ENCODE measurements around the gene RPL21. TPM values are rescaled to one million over a fixed set of nuclear protein-coding genes. Genes with fewer than 3 reads are reported as not detected.

The RPL21 gene
- total and polyA plus RNA-seq, 4 donors = 828 to 3,537 (median 1,166) TPM

Other genes with a start within 250 kb of the RPL21 start
- gene USP12, start 79.7 kb upstream of the RPL21 start, total RNA-seq = 10 to 100 TPM; 32.2 to 47.0 TPM
- 10 to 100 TPM; 18.2 to 47.2 TPM for gene USP12, start 79.7 kb upstream of the RPL21 start, polyA plus RNA-seq
- gene RASL11A, start 19.3 kb downstream of the RPL21 start, total RNA-seq = 10 to 100 TPM; 40.5 to 58.2 TPM
- 10 to 100 TPM; 55.3 to 90.9 TPM for gene RASL11A, start 19.3 kb downstream of the RPL21 start, polyA plus RNA-seq
- 10 to 100 TPM; 62.1 to 68.5 TPM for gene GTF3A, start 173.1 kb downstream of the RPL21 start, total RNA-seq
- 100 to 1,000 TPM in 1 of 2 donors, 10 to 100 TPM in 1; 75.4 to 191 TPM for gene GTF3A, start 173.1 kb downstream of the RPL21 start, polyA plus RNA-seq
- 10 to 100 TPM; 26.8 to 43.8 TPM for gene MTIF3, start 199.0 kb downstream of the RPL21 start, total RNA-seq
- 10 to 100 TPM; 78.7 to 80.0 TPM for gene MTIF3, start 199.0 kb downstream of the RPL21 start, polyA plus RNA-seq